Cardiac muscle cell (in vitro differentiated cells and primary cell): Measurements from ENCODE around the gene MYLK. TPM values are rescaled to one million over a fixed set of nuclear protein-coding genes. Genes with fewer than 3 reads are reported as not detected.
A peak's percentile ranks its signal among the peaks of the same experiment; 100 is the strongest.

Experiments
- DNase-seq, 2 donors: peaks; one replicate each; pipeline versions ENCODE4 v3.0.0 to v3.0.0-alpha.2; 2010 to 2017; ENCODE audit warnings: low read depth in 1 of 2, low spot score in 1 of 2
- H3K27ac ChIP-seq: fragments of 200-600 bp; sonication (generic); 2 replicates; pipeline ENCODE4 v1.5.1; 2016
- H3K27me3 ChIP-seq: fragments of 200-600 bp; sonication (generic); 2 replicates; pipeline ENCODE4 v1.6.0; 2016; ENCODE audit warnings: control low read depth
- H3K36me3 ChIP-seq: fragments of 200-600 bp; sonication (generic); 2 replicates; pipeline ENCODE4 v1.5.1; 2016; ENCODE audit warnings: control low read depth
- H3K4me1 ChIP-seq: fragments of 200-600 bp; sonication (generic); 2 replicates; pipeline ENCODE4 v1.8.1; 2017; ENCODE audit warnings: low read depth, mild to moderate bottlenecking, mixed run types
- H3K4me3 ChIP-seq: fragments of 200-600 bp; sonication (generic); 2 replicates; pipeline ENCODE4 v1.5.1; 2016; ENCODE audit warnings: mild to moderate bottlenecking
- H3K9me3 ChIP-seq: fragments of 200-600 bp; sonication (generic); 2 replicates; pipeline ENCODE4 v1.5.1; 2017; ENCODE audit warnings: low read depth, mild to moderate bottlenecking, control low read depth
- polyA plus RNA-seq: library from polyadenylated mRNA; unstranded; fragments of >200 nt; fragmentation: Nextera tagmentation; extraction: Ambion mirVana; gene quantifications from 2 replicates; pipeline ENCODE4 v1.2.1, GENCODE V29; 2016
- total RNA-seq: library from RNA; depleted of rRNA; stranded (reverse); fragments of >200 nt; gene quantifications from 2 replicates; pipeline ENCODE4 v1.2.3, GENCODE V29; 2016
- TF ChIP-seq, protein P1 (sequence below): IDR thresholded peaks from 2 replicates; pipeline ENCODE4 v1.5.1; 2012; ENCODE audit warnings: low read depth, mild to moderate bottlenecking, low read length

The MYLK gene
- total and polyA plus RNA-seq, 2 experiments from 2014 or later, result 2.0 to 5.8 TPM

DNA sequence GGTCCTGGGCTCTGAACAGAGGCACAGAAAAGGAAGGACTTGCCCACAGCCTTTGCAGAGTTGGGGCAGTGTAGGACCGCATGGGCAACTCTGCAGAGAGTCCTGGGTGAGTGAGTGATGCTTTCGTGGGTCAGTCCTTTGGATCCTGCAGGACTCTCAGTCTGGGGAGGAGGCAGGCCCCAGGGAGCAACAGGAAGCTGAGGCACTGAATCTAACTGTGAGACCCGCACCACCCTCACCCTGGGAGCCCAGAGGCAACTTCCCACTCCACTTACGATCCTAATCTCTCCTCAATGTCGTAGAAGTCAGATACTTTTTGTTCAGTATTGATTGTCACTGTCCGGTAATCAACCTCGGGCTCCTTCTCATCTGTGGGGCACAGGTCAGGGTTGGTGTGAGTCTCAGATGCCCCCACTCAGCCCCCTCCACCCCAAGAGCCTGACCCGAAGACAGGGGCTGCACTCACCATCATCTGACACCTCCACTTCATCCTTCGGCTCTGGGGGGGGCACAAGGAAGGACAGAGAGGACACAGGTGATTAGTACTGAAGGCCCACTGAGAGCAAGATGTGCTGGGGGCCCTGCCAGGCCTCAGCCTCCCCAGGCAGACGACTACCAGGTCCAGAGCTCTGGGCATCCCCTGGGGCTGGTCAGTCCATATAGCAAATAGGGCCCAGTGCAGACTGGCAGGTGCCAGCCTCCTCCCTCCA, 235.3 kb downstream of the MYLK start:
- no peaks in the 10 kb centered on the region for H3K4me1 ChIP-seq
- H3K27me3 ChIP-seq, result peaks cover 16% of the 10 kb centered on the region
- H3K36me3 ChIP-seq, result no peaks in the 10 kb centered on the region
- no peak overlapping the region for H3K27ac ChIP-seq
- TF ChIP-seq, protein P1, sequence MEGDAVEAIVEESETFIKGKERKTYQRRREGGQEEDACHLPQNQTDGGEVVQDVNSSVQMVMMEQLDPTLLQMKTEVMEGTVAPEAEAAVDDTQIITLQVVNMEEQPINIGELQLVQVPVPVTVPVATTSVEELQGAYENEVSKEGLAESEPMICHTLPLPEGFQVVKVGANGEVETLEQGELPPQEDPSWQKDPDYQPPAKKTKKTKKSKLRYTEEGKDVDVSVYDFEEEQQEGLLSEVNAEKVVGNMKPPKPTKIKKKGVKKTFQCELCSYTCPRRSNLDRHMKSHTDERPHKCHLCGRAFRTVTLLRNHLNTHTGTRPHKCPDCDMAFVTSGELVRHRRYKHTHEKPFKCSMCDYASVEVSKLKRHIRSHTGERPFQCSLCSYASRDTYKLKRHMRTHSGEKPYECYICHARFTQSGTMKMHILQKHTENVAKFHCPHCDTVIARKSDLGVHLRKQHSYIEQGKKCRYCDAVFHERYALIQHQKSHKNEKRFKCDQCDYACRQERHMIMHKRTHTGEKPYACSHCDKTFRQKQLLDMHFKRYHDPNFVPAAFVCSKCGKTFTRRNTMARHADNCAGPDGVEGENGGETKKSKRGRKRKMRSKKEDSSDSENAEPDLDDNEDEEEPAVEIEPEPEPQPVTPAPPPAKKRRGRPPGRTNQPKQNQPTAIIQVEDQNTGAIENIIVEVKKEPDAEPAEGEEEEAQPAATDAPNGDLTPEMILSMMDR, result no peak
- no peak overlapping the region for H3K4me3 ChIP-seq
- H3K9me3 ChIP-seq, result no peaks in the 10 kb centered on the region
- DNase-seq, result no peak

DNA sequence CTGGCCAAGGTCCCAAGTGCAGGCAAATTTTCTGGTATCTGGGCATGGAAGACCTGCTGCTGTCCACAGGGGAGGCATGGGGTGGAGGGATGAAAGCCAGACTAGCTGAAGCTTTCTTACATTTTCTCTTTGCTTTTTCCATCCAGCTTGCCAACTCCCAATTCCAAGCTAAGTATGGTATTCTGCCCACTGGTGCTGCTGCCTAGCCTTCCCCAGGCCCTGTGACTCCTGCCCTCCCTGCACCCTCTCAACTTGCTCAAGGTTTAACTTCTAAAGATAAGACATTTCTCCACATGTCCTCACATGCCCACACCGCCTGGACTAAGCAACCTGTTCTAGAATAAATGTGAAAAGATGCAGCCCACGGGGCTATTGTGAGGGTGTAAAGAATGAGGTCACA, 239.8 kb downstream of the MYLK start:
- Histone ChIP-seq H3K36me3 (no peaks in the 10 kb centered on the region), H3K4me1 (no peaks in the 10 kb centered on the region), H3K9me3 (no peaks in the 10 kb centered on the region), H3K4me3 (no peak overlapping the region), H3K27me3 (peaks cover 4% of the 10 kb centered on the region), H3K27ac (no peak overlapping the region)
- TF ChIP-seq, protein P1, result no peak
- DNase-seq, result no peak

DNA sequence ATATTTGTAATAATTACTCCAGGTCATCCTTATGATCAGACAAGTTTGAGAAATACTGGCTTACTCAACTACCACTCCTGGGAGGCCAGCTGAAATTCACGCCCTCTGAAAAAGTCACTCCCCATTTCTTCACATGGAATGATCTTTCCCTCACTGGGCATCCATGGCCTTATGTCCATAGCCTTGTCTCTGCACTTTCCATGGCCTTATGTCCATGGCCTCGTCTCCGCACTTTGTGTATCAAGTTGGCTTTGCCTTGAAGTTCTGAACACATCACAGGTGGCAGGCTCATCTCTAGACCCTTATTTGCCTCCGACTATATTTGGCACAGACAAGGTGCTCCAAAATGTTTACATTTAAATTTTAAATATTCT, 241.2 kb downstream of the MYLK start:
- Histone ChIP-seq H3K4me3 (no peak overlapping the region), H3K36me3 (no peaks in the 10 kb centered on the region), H3K27ac (no peak overlapping the region), H3K4me1 (no peaks in the 10 kb centered on the region), H3K9me3 (no peaks in the 10 kb centered on the region), H3K27me3 (peaks cover 4% of the 10 kb centered on the region)
- DNase-seq, result no peak
- TF ChIP-seq, protein P1, result no peak

DNA sequence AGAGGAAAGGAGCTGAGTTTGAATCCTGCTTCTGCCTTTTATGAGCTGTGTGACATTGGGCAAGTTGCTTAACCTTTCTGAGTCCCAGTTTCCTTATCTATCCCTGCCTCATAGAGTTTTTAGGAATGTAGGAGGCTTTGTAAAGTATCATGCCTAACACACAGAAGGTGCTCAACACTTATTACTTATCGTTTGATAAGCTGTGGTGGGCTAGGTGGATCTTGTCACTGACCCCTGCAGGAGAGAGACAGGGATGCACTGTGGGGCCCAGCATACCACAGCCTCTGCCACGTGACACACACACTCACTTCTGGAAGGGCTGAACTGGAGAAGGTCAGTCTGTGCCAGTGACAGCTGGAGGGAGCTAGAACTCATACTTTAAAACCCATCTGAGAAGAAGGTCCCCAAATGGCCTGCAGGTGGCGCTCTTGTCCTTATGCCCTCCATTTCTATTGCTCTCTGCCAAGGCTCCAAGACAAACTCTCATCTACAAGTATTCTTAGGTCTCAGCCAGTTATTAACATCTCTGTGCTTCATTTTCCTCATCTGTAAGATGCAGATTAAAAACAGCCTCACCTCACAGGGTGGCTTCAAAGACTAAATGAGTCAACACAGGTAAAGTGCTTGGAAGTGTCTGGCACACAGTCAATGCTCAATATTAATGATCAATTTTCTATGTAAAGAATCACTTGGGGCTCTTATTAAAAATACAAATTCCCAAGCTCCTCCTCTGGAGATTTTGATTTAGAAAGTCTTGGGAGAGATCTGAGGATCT, 241.8 kb downstream of the MYLK start:
- no peaks in the 10 kb centered on the region for H3K36me3 ChIP-seq
- peak; percentile 88 to 94 for DNase-seq
- peaks cover 4% of the 10 kb centered on the region for H3K27me3 ChIP-seq
- H3K4me3 ChIP-seq, result no peak overlapping the region
- no peaks in the 10 kb centered on the region for H3K9me3 ChIP-seq
- H3K4me1 ChIP-seq, result no peaks in the 10 kb centered on the region
- no peak overlapping the region for H3K27ac ChIP-seq
- TF ChIP-seq, protein P1, result peak; percentile 92

DNA sequence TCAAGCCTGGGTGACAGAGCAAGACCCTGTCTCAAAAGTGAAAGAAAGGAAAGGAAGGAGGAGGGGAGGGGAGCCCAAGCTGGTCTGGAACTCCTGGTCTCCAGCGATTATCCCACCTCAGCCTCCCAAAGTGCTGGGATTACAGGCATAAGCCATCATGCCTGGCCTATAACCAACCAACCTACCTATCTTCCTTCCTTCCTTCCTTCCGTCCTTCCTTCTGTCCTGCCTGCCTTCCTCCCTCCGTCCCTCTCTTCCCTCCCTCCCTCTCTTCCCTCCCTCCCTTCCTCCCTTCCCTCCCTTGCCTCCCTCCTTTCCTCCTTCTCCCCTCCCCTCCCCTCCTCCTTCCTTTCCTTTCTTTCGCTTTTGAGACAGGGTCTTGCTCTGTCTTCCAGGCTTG, 242.6 kb downstream of the MYLK start:
- Histone ChIP-seq H3K4me1 (peaks cover 8% of the 10 kb centered on the region), H3K36me3 (no peaks in the 10 kb centered on the region), H3K4me3 (no peak overlapping the region), H3K27ac (no peak overlapping the region), H3K27me3 (peaks cover 4% of the 10 kb centered on the region), H3K9me3 (no peaks in the 10 kb centered on the region)
- TF ChIP-seq, protein P1, result no peak
- no peak for DNase-seq
